WTC11 (cell line): ENCODE measurements around the gene PTPRK. TPM values are rescaled to one million over a fixed set of nuclear protein-coding genes. Genes with fewer than 3 reads are reported as not detected.

Experiments
- ATAC-seq: fragments of 200-7000 bp; cut with Tn5 transposase; 2 replicates; pipeline ENCODE4 v1.10.0; 2021; ENCODE audit warnings: mild to moderate bottlenecking, moderate library complexity
- CTCF ChIA-PET: fragments of 300-600 bp; sonication (Branson Sonifier 250); formaldehyde crosslinking; loops from one replicate; lab custom pipeline; 2021; ENCODE audit warnings: antibody characterized with exemption; lab: Charles Lee
- POLR2A ChIA-PET: fragments of 350-600 bp; sonication (Branson Sonifier 250); formaldehyde crosslinking; loops from one replicate; lab custom pipeline; 2021; ENCODE audit warnings: antibody characterized with exemption; lab: Charles Lee
- DNase-seq: peaks from one replicate; pipeline ENCODE4 v3.0.0; 2021; ENCODE audit warnings: low spot score
- H3K27ac Mint-ChIP-seq: 2 replicates; pipeline ENCODE4 v1.8.0; 2021; ENCODE audit warnings: mixed read lengths
- H3K27me3 Mint-ChIP-seq: 2 replicates; pipeline ENCODE4 v1.8.0; 2021; ENCODE audit warnings: low read depth, mild to moderate bottlenecking, moderate library complexity, mixed read lengths
- H3K36me3 Mint-ChIP-seq: 2 replicates; pipeline ENCODE4 v1.8.0; 2021; ENCODE audit warnings: mixed read lengths
- H3K4me1 Mint-ChIP-seq: 2 replicates; pipeline ENCODE4 v1.8.0; 2022; ENCODE audit warnings: mixed read lengths
- H3K4me3 Mint-ChIP-seq: 2 replicates; pipeline ENCODE4 v1.8.0; 2021; ENCODE audit warnings: mild to moderate bottlenecking, moderate library complexity, mixed read lengths
- H3K9me3 Mint-ChIP-seq: 2 replicates; pipeline ENCODE4 v1.8.0; 2021; ENCODE audit warnings: mixed read lengths
- ARID4B ChIP-seq: sonication (generic); formaldehyde crosslinking; IDR thresholded peaks from 2 replicates; pipeline ENCODE4 v1.8.0; 2023; ENCODE audit warnings: missing genetic modification reagents, mild to moderate bottlenecking, borderline replicate concordance
- ATF2 ChIP-seq: sonication (generic); formaldehyde crosslinking; IDR thresholded peaks from 2 replicates; pipeline ENCODE4 v1.8.1; 2022; ENCODE audit warnings: low read depth, missing genetic modification reagents, borderline replicate concordance
- ATF6 ChIP-seq: sonication (generic); formaldehyde crosslinking; IDR thresholded peaks from 2 replicates; pipeline ENCODE4 v1.8.1; 2023; ENCODE audit warnings: mild to moderate bottlenecking, missing genetic modification reagents
- HMGXB4 ChIP-seq: sonication (generic); formaldehyde crosslinking; IDR thresholded peaks from 2 replicates; pipeline ENCODE4 v1.8.1; 2023; ENCODE audit warnings: mild to moderate bottlenecking, moderate library complexity, missing genetic modification reagents
- MAX ChIP-seq: sonication (generic); formaldehyde crosslinking; IDR thresholded peaks from 2 replicates; pipeline ENCODE4 v1.8.0; 2022; ENCODE audit warnings: mild to moderate bottlenecking, missing genetic modification reagents
- RELA ChIP-seq: sonication (generic); formaldehyde crosslinking; IDR thresholded peaks from 2 replicates; pipeline ENCODE4 v1.8.1; 2022; ENCODE audit warnings: missing genetic modification reagents, mild to moderate bottlenecking, borderline replicate concordance
- SMAD3 ChIP-seq: sonication (generic); formaldehyde crosslinking; IDR thresholded peaks from 2 replicates; pipeline ENCODE4 v1.8.0; 2022; ENCODE audit warnings: missing genetic modification reagents, mild to moderate bottlenecking, borderline replicate concordance
- SP1 ChIP-seq: sonication (generic); formaldehyde crosslinking; conservative IDR thresholded peaks from 2 replicates; pipeline ENCODE4 v1.8.1; 2022; ENCODE audit warnings: missing genetic modification reagents
- TEAD1 ChIP-seq: sonication (generic); formaldehyde crosslinking; IDR thresholded peaks from 2 replicates; pipeline ENCODE4 v1.8.0; 2022; ENCODE audit warnings: mild to moderate bottlenecking, missing genetic modification reagents
- ZNF317 ChIP-seq: sonication (generic); formaldehyde crosslinking; IDR thresholded peaks from 2 replicates; pipeline ENCODE4 v1.8.1; 2023; ENCODE audit warnings: low read depth, mild to moderate bottlenecking, moderate library complexity, missing genetic modification reagents, borderline replicate concordance
- ZNF532 ChIP-seq: fragments of 250-450 bp; sonication (Bioruptor Pico); IDR thresholded peaks from 2 replicates; pipeline ENCODE4 v1.9.0; 2021; ENCODE audit warnings: mild to moderate bottlenecking, borderline replicate concordance
- total RNA-seq: library from RNA; stranded (reverse); gene quantifications from 3 replicates; pipeline ENCODE4 v1.2.3, GENCODE V29; 2021

PTPRK gene
- total RNA-seq, 1 experiment from 2014 or later, result 44.8 TPM

GRCh38 chr6:128525406-128525805 lies 5.0 kb upstream of the PTPRK start:
- Mint-ChIP-seq H3K27ac (no peak overlapping the region), H3K4me1 (peaks cover 14% of the 10 kb centered on the region), H3K4me3 (no peak overlapping the region), H3K36me3 (no peaks in the 10 kb centered on the region), H3K27me3 (no peaks in the 10 kb centered on the region), H3K9me3 (no peaks in the 10 kb centered on the region)
- ATAC-seq, result no peak
- TF ChIP-seq ATF2 (no peak), ZNF532 (CRISPR knock-in tag) (no peak), ARID4B (no peak), SP1 (CRISPR knock-in tag) (no peak), ZNF317 (CRISPR knock-in tag) (no peak), TEAD1 (CRISPR knock-in tag) (no peak), MAX (CRISPR knock-in tag) (no peak), RELA (CRISPR knock-in tag) (no peak), SMAD3 (CRISPR knock-in tag) (no peak), HMGXB4 (no peak), ATF6 (CRISPR knock-in tag) (no peak)
- ChIA-PET CTCF (no interaction called here), POLR2A (no interaction called here)
- DNase-seq, result no peak
